SU-DHL-6 (cell line): Measurements from ENCODE around the gene CCDC40.
A peak's percentile ranks its signal among the peaks of the same experiment; 100 is the strongest.

ENCODE experiments used
- H2AFZ ChIP-seq: fragments of 200-600 bp; sonication (generic); 2 replicates; pipeline ENCODE4 v1.6.1; 2014; ENCODE audit warnings: low read depth, mild to moderate bottlenecking, moderate library complexity, mixed read lengths, antibody characterized with exemption, low read length; ENCODE audit not compliant: severe bottlenecking
- H3F3A ChIP-seq: fragments of 200-600 bp; shearing (Covaris generic); 2 replicates; pipeline ENCODE4 v1.6.0; 2016; ENCODE audit warnings: antibody characterized with exemption, mild to moderate bottlenecking; ENCODE audit not compliant: insufficient read depth
- H3K27ac ChIP-seq: fragments of 200-600 bp; sonication (generic); 2 replicates; pipeline ENCODE4 v1.5.1; 2016; ENCODE audit warnings: low read depth, mild to moderate bottlenecking, low read length, moderate library complexity, mixed read lengths
- H3K27me3 ChIP-seq: fragments of 200-600 bp; sonication (generic), shearing (Covaris generic); 2 replicates; pipeline ENCODE4 v1.6.0; 2014; ENCODE audit warnings: mild to moderate bottlenecking, low read length
- H3K36me3 ChIP-seq: fragments of 200-600 bp; sonication (generic); 2 replicates; pipeline ENCODE4 v1.6.1; 2014; ENCODE audit warnings: mild to moderate bottlenecking, low read length, mixed read lengths
- H3K4me2 ChIP-seq: fragments of 300-600, 200-600 bp; shearing (Covaris generic), sonication (generic); 2 replicates; pipeline ENCODE4 v1.6.0; 2014; ENCODE audit warnings: low read length, low read depth, mild to moderate bottlenecking; ENCODE audit not compliant: poor library complexity, severe bottlenecking
- H3K4me3 ChIP-seq: fragments of 200-600 bp; sonication (generic); 2 replicates; pipeline ENCODE4 v1.5.1; 2014; ENCODE audit warnings: antibody characterized with exemption, low read length, mild to moderate bottlenecking, mixed read lengths; ENCODE audit not compliant: insufficient read depth, poor library complexity, severe bottlenecking
- H3K79me2 ChIP-seq: fragments of 200-600 bp; sonication (generic); 2 replicates; pipeline ENCODE4 v1.6.1; 2014; ENCODE audit warnings: mild to moderate bottlenecking, low read length, moderate library complexity; ENCODE audit not compliant: insufficient read depth
- H3K9ac ChIP-seq: fragments of 200-600 bp; sonication (generic); 2 replicates; pipeline ENCODE4 v1.7.0; 2014; ENCODE audit warnings: mild to moderate bottlenecking, low read length
- H3K9me2 ChIP-seq: fragments of 200-600 bp; sonication (generic); replicated peaks from 2 replicates; pipeline ENCODE4 v1.6.1; 2014; ENCODE audit warnings: low read length; ENCODE audit not compliant: insufficient read depth
- H3K9me3 ChIP-seq: fragments of 200-600 bp; sonication (generic); 2 replicates; pipeline ENCODE4 v1.6.1; 2014; ENCODE audit warnings: low read length, mixed read lengths; ENCODE audit not compliant: insufficient read depth
- H4K20me1 ChIP-seq: fragments of 200-600 bp; sonication (generic); 2 replicates; pipeline ENCODE4 v1.6.1; 2014; ENCODE audit warnings: low read depth, mild to moderate bottlenecking, antibody characterized with exemption, low read length, moderate library complexity, mixed read lengths
- EZH2phosphoT487 ChIP-seq: fragments of 200-600 bp; sonication (generic), shearing (Covaris generic); conservative IDR thresholded peaks from 2 replicates; pipeline ENCODE4 v1.6.1; 2018; ENCODE audit warnings: mild to moderate bottlenecking, antibody characterized with exemption, low read length, moderate library complexity, mixed read lengths
- TF ChIP-seq, protein P1 (sequence below): fragments of 200-600 bp; sonication (generic); IDR thresholded peaks from one replicate; pipeline ENCODE4 v1.5.1; 2017; ENCODE audit warnings: antibody characterized with exemption, mild to moderate bottlenecking, low read length, moderate library complexity; ENCODE audit not compliant: insufficient read depth, poor library complexity, severe bottlenecking

CCDC40 gene

DNA sequence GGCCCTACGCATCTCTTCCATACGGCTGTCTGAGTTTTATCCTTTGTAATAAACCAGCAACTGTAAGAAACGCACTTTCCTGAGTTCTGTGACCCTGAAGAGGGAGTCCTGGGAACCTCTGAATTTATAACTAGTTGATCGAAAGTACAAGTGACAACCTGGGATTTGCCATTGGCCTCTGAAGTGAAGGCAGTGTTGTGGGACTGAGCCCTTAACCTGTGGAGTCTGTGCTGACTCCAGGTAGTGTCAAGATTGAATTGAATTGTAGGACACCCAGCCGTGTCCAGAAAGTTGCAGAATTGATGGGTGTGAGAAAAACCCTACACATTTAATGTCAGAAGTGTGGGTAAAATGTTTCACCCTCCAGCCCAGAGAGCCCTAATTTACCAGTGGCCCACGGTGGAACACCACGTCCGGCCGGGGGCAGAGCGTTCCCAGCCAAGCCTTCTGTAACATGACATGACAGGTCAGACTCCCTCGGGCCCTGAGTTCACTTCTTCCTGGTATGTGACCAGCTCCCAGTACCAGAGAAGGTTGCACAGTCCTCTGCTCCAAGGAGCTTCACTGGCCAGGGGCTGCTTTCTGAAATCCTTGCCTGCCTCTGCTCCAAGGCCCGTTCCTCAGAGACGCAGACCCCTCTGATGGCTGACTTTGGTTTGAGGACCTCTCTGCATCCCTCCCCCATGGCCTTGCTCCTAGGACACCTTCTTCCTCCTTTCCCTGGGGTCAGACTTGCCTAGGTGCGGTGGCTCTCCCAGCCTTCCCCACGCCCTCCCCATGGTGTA is 66.4 kb downstream of the CCDC40 start:
- Histone ChIP-seq H3F3A (no peaks in the 10 kb centered on the region), H3K9me3 (no peaks in the 10 kb centered on the region), H3K4me2 (peak overlapping the region; percentile 59), H3K9me2 (no peaks in the 10 kb centered on the region), H3K9ac (no peak overlapping the region), H3K27ac (no peak overlapping the region), H4K20me1 (no peaks in the 10 kb centered on the region), H3K79me2 (no peaks in the 10 kb centered on the region), H3K36me3 (no peaks in the 10 kb centered on the region), H3K27me3 (no peaks in the 10 kb centered on the region), H2AFZ (no peak overlapping the region), H3K4me3 (no peak overlapping the region)
- TF ChIP-seq EZH2phosphoT487: no peak
- TF ChIP-seq, protein P1, sequence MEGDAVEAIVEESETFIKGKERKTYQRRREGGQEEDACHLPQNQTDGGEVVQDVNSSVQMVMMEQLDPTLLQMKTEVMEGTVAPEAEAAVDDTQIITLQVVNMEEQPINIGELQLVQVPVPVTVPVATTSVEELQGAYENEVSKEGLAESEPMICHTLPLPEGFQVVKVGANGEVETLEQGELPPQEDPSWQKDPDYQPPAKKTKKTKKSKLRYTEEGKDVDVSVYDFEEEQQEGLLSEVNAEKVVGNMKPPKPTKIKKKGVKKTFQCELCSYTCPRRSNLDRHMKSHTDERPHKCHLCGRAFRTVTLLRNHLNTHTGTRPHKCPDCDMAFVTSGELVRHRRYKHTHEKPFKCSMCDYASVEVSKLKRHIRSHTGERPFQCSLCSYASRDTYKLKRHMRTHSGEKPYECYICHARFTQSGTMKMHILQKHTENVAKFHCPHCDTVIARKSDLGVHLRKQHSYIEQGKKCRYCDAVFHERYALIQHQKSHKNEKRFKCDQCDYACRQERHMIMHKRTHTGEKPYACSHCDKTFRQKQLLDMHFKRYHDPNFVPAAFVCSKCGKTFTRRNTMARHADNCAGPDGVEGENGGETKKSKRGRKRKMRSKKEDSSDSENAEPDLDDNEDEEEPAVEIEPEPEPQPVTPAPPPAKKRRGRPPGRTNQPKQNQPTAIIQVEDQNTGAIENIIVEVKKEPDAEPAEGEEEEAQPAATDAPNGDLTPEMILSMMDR: no peak

DNA sequence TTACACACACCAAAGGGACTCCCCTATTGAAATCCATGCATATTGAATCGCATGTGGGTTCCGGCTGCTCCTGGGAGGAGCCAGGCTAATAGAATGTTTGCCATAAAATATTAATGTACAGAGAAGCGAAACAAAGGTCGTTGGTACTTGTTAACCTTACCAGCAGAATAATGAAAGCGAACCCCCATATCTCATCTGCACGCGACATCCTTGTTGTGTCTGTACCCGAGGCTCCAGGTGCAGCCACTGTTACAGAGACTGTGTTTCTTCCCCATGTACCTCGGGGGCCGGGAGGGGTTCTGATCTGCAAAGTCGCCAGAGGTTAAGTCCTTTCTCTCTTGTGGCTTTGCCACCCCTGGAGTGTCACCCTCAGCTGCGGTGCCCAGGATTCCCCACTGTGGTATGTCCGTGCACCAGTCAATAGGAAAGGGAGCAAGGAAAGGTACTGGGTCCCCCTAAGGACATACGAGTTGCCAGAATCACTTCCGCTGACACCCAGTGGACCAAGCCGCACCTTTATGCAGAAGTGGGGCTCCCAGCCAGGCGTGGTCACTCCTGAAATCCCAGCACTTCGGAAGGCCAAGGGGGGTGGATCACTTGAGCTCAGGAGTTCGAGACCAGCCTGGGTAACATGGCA is 67.1 kb downstream of the CCDC40 start:
- TF ChIP-seq, protein P1: no peak
- TF ChIP-seq EZH2phosphoT487: no peak
- H3K4me2 ChIP-seq: no peak overlapping the region

DNA sequence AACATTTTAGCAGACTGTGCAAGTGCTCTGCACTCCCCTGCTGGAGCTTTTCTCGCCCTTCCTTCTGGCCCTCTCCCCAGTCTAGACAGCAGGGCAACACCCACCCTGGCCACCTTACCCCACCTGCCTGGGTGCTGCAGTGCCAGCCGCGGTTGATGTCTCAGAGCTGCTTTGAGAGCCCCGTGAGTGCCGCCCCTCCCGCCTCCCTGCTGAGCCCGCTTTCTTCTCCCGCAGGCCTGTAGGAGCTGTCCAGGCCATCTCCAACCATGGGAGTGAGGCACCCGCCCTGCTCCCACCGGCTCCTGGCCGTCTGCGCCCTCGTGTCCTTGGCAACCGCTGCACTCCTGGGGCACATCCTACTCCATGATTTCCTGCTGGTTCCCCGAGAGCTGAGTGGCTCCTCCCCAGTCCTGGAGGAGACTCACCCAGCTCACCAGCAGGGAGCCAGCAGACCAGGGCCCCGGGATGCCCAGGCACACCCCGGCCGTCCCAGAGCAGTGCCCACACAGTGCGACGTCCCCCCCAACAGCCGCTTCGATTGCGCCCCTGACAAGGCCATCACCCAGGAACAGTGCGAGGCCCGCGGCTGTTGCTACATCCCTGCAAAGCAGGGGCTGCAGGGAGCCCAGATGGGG is 68.0 kb downstream of the CCDC40 start:
- no peaks in the 10 kb centered on the region for H3K9me2 ChIP-seq
- no peaks in the 10 kb centered on the region for H3K79me2 ChIP-seq
- H3K9ac ChIP-seq: no peak overlapping the region
- no peak overlapping the region for H3K4me3 ChIP-seq
- H3K27ac ChIP-seq: no peak overlapping the region
- TF ChIP-seq EZH2phosphoT487: no peak
- TF ChIP-seq, protein P1: no peak
- H3F3A ChIP-seq: no peaks in the 10 kb centered on the region
- no peaks in the 10 kb centered on the region for H3K27me3 ChIP-seq
- H3K4me2 ChIP-seq: no peak overlapping the region
- H3K9me3 ChIP-seq: no peaks in the 10 kb centered on the region
- H4K20me1 ChIP-seq: no peaks in the 10 kb centered on the region
- H2AFZ ChIP-seq: no peak overlapping the region
- H3K36me3 ChIP-seq: no peaks in the 10 kb centered on the region

More for the DNA sequence above, 67.1 kb downstream of the CCDC40 start:
- Histone ChIP-seq H3K36me3 (no peaks in the 10 kb centered on the region), H3K9me2 (no peaks in the 10 kb centered on the region), H2AFZ (no peak overlapping the region), H3F3A (no peaks in the 10 kb centered on the region), H3K27ac (no peak overlapping the region), H4K20me1 (no peaks in the 10 kb centered on the region), H3K27me3 (no peaks in the 10 kb centered on the region), H3K9ac (no peak overlapping the region), H3K79me2 (no peaks in the 10 kb centered on the region), H3K9me3 (no peaks in the 10 kb centered on the region), H3K4me3 (no peak overlapping the region)
